NCI-H510A (cell line): ENCODE measurements around the gene PDXDC1.
"Not testable (repeated sequence)": the region's sequence is repeated elsewhere in the genome, so short reads cannot be mapped to it uniquely, and the experiment has no call there.

Source experiments
- DNase-seq: peaks from one replicate; lab custom pipeline; 2025; lab: John Stamatoyannopoulos, UW

Gene PDXDC1

DNA sequence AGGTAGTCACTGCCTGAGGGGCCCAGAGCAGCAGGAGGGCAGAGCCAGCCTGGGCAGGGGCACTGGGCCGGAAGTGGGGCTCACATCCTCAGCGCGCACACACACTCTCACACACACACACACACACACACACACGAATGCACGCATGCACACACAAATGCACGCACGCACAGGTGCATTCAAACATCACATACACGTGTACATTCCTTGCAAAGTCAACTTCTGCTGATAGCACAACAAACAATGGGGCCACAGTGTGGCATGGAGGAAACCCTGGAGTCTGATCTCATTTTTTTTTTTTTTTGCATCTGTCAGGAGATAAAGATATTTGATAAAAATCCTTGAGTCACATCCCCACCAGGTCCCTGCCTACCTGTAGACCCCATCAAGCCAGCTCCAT lies 182.8 kb downstream of the PDXDC1 start:
- not testable (repeated sequence) for DNase-seq

DNA sequence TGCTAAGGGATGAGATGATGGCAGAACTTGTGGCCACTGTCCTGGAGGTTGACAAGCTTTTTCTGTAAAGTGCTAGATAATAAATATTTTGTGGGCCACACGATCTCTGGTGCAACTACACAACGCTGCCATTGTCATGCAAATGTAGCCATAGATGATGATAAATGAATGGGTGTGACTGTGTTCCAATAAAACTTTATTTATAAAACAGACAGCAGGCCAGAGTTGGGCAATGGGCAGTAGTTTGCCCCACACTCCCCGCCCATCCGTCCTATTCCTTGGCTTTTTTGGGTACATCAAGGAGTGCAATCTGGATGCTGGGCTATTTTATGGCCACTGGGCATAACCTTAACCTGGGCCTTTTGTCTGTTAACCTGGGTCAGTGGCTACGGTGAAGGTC lies 184.8 kb downstream of the PDXDC1 start:
- DNase-seq: not testable (repeated sequence)

- DNase-seq: not testable (repeated sequence)
These were observed 185.7 kb downstream of the PDXDC1 start for GRCh38 chr16:15160571-15160970.

DNA sequence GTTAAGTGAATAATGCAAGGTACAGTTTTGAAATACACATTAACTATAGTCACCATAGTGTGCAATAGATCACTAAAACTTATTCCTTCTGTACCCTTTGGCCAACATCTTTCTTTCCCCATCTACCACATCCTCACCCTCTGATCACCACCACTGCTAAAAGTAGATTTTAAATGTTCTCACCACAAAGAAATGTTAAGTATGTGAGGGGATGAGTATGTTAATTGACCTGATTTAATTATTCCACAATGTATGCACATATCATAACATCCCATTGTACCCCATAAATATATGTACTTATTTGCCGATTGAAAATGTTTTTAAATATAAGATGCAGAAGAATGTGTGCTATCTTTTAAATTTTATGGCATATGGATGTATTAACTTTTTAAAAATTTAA lies 188.2 kb downstream of the PDXDC1 start:
- DNase-seq: not testable (repeated sequence)

DNA sequence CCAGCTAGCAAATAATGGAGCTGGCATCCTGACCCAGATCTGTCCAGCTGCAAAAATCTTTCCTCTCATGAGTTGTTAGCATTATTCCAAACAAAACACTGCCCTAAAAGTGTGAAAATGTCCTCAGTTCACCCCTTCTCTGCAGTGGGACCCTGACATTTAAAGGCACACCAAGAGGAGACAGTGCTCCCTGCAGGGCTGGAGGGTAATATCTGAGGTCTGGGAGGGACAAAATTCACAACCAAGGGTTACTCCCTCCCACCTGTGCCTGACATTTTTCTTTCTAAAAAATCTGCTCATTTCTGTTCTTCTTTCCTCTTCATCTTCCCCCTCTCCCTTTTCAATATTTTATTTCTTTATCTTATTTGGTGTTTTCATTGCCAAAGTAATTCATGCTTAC lies 191.4 kb downstream of the PDXDC1 start:
- not testable (repeated sequence) for DNase-seq

- not testable (repeated sequence) for DNase-seq
These were observed 193.5 kb downstream of the PDXDC1 start for GRCh38 chr16:15168303-15168702.

GRCh38 chr16:15168953-15169652 lies 194.3 kb downstream of the PDXDC1 start:
- not testable (repeated sequence) for DNase-seq

GRCh38 chr16:15179909-15180308 lies 205.1 kb downstream of the PDXDC1 start:
- not testable (repeated sequence) for DNase-seq

- DNase-seq: not testable (repeated sequence)
These were observed 206.1 kb downstream of the PDXDC1 start for GRCh38 chr16:15180946-15181345.

GRCh38 chr16:15184000-15184399 lies 209.2 kb downstream of the PDXDC1 start:
- DNase-seq: not testable (repeated sequence)
